Muscle of leg (tissue), 11 donors: ENCODE data around the gene MAPK8IP3. TPM values are rescaled to one million over a fixed set of nuclear protein-coding genes. Genes with fewer than 3 reads are reported as not detected.

Experiments
- DNase-seq: peaks from one replicate; pipeline ENCODE4 v3.0.0; 2013
- H3K27ac ChIP-seq: one replicate; pipeline ENCODE4 v1.5.1; 2013; ENCODE audit warnings: mild to moderate bottlenecking, low read length, control low read depth
- H3K27me3 ChIP-seq: one replicate; pipeline ENCODE4 v1.6.1; 2013; ENCODE audit warnings: low read length; ENCODE audit not compliant: control insufficient read depth, insufficient read depth
- H3K36me3 ChIP-seq: one replicate; pipeline ENCODE4 v1.6.1; 2013; ENCODE audit warnings: low read length; ENCODE audit not compliant: control insufficient read depth, insufficient read depth
- H3K4me1 ChIP-seq: one replicate; pipeline ENCODE4 v1.6.1; 2013; ENCODE audit warnings: low read length; ENCODE audit not compliant: control insufficient read depth, insufficient read depth
- H3K4me3 ChIP-seq: one replicate; pipeline ENCODE4 v1.5.1; 2013; ENCODE audit warnings: low read length, control low read depth
- H3K9me3 ChIP-seq: replicated peaks from 2 replicates; pipeline ENCODE4 v1.6.1; 2013; ENCODE audit warnings: low read depth, low read length; ENCODE audit not compliant: control insufficient read depth
- WGBS: methylation state at CpG from one replicate; pipeline ENCODE4 v1.1.5; 2013; ENCODE audit warnings: missing lambda C conversion rate; ENCODE audit not compliant: insufficient coverage; 5-methylcytosine and 5-hydroxymethylcytosine counted together
- polyA plus RNA-seq, 8 donors: library from polyadenylated mRNA; unstranded; fragments of 120-200 nt; gene quantifications; one replicate each; pipeline versions ENCODE4 v1.2.1 to v1.2.3, GENCODE V29; 2013; ENCODE audit warnings: inconsistent platforms in 1 of 8, low replicate concordance in 1 of 8; ENCODE audit not compliant: insufficient read length in 8 of 8, insufficient read depth in 1 of 8
- total RNA-seq: library from RNA; stranded (reverse); fragments of 120-200 nt; gene quantifications from one replicate; pipeline ENCODE4 v1.2.4, GENCODE V29; 2013

The MAPK8IP3 gene
- total and polyA plus RNA-seq, 9 donors = 35.6 to 64.3 (median 50.5) TPM

GRCh38 chr16:1780677-1781072 is 74.7 kb downstream of the MAPK8IP3 start:
- peaks cover 19% of the 10 kb centered on the region for H3K4me1 ChIP-seq
- H3K9me3 ChIP-seq = no peaks in the 10 kb centered on the region
- peaks cover 58% of the 10 kb centered on the region for H3K36me3 ChIP-seq
- H3K27me3 ChIP-seq = no peaks in the 10 kb centered on the region
- DNase-seq = no peak
- H3K27ac ChIP-seq = no peak overlapping the region
- no peak overlapping the region for H3K4me3 ChIP-seq
- 98% methylated on average over 4 of the region's 6 CpGs for WGBS

GRCh38 chr16:1781254-1781653 is 75.3 kb downstream of the MAPK8IP3 start:
- H3K4me1 ChIP-seq = peaks cover 19% of the 10 kb centered on the region
- H3K27ac ChIP-seq = no peak overlapping the region
- 78% methylated on average over 20 of the region's 20 CpGs for WGBS
- DNase-seq = no peak
- peak overlapping the region; percentile 71 for H3K4me3 ChIP-seq
- H3K27me3 ChIP-seq = no peaks in the 10 kb centered on the region
- peaks cover 58% of the 10 kb centered on the region for H3K36me3 ChIP-seq
- no peaks in the 10 kb centered on the region for H3K9me3 ChIP-seq

GRCh38 chr16:1781758-1782407 is 75.9 kb downstream of the MAPK8IP3 start:
- Histone ChIP-seq H3K27ac (peak overlapping the region; percentile 1), H3K27me3 (no peaks in the 10 kb centered on the region), H3K4me1 (peaks cover 19% of the 10 kb centered on the region), H3K4me3 (peak overlapping the region; percentile 71), H3K9me3 (no peaks in the 10 kb centered on the region), H3K36me3 (peaks cover 58% of the 10 kb centered on the region)
- WGBS = under 1% methylated on average over 64 of the region's 70 CpGs
- peak; percentile 28 for DNase-seq

GRCh38 chr16:1782408-1783264 is 76.6 kb downstream of the MAPK8IP3 start, which contains the start of the genes NUBP2 and SPSB3:
NUBP2 (plus strand) TSS chr16:1782960; CDS start chr16:1783021, 61 bp downstream.
SPSB3 (minus strand) TSS chr16:1782571; CDS start chr16:1781483, 1,088 bp downstream.
- Histone ChIP-seq H3K4me3 (peak within 1 kb of the TSS; percentile 77), H3K36me3 (peaks cover 59% of the 10 kb centered on the region), H3K27me3 (no peaks in the 10 kb centered on the region), H3K4me1 (peaks cover 19% of the 10 kb centered on the region), H3K9me3 (no peaks in the 10 kb centered on the region), H3K27ac (peak within 1 kb of the TSS; percentile 62)
- peak; percentile 100 for DNase-seq
- under 1% methylated on average over 96 of the region's 102 CpGs for WGBS

GRCh38 chr16:1784977-1785845 is 79.2 kb downstream of the MAPK8IP3 start:
- WGBS = 86% methylated on average over 16 of the region's 26 CpGs
- peaks cover 17% of the 10 kb centered on the region for H3K4me1 ChIP-seq
- H3K4me3 ChIP-seq = no peak overlapping the region
- no peak for DNase-seq
- peaks cover 58% of the 10 kb centered on the region for H3K36me3 ChIP-seq
- no peak overlapping the region for H3K27ac ChIP-seq
- H3K27me3 ChIP-seq = no peaks in the 10 kb centered on the region
- H3K9me3 ChIP-seq = no peaks in the 10 kb centered on the region

- no peaks in the 10 kb centered on the region for H3K9me3 ChIP-seq
- DNase-seq = no peak
- H3K27me3 ChIP-seq = no peaks in the 10 kb centered on the region
- peaks cover 57% of the 10 kb centered on the region for H3K36me3 ChIP-seq
- peaks cover 17% of the 10 kb centered on the region for H3K4me1 ChIP-seq
- WGBS = 87% methylated on average over 14 of the region's 14 CpGs
- no peak overlapping the region for H3K27ac ChIP-seq
- no peak overlapping the region for H3K4me3 ChIP-seq
Observed at GRCh38 chr16:1785846-1786170, 79.8 kb downstream of the MAPK8IP3 start.

GRCh38 chr16:1786242-1787055 is 80.5 kb downstream of the MAPK8IP3 start:
- Histone ChIP-seq H3K36me3 (peaks cover 60% of the 10 kb centered on the region), H3K9me3 (no peaks in the 10 kb centered on the region), H3K4me3 (no peak overlapping the region), H3K27me3 (no peaks in the 10 kb centered on the region), H3K4me1 (peaks cover 11% of the 10 kb centered on the region), H3K27ac (no peak overlapping the region)
- DNase-seq = no peak
- WGBS = 87% methylated on average over 51 of the region's 51 CpGs

- Histone ChIP-seq H3K4me3 (no peak overlapping the region), H3K36me3 (peaks cover 63% of the 10 kb centered on the region), H3K27me3 (no peaks in the 10 kb centered on the region), H3K4me1 (peaks cover 7% of the 10 kb centered on the region), H3K27ac (no peak overlapping the region), H3K9me3 (no peaks in the 10 kb centered on the region)
- no peak for DNase-seq
- 85% methylated on average over 6 of the region's 6 CpGs for WGBS
Observed at GRCh38 chr16:1787056-1787321, 81.0 kb downstream of the MAPK8IP3 start.

GRCh38 chr16:1787322-1788094 is 81.5 kb downstream of the MAPK8IP3 start:
- H3K36me3 ChIP-seq = peaks cover 63% of the 10 kb centered on the region
- peaks cover 7% of the 10 kb centered on the region for H3K4me1 ChIP-seq
- DNase-seq = no peak
- 91% methylated on average over 44 of the region's 44 CpGs for WGBS
- no peaks in the 10 kb centered on the region for H3K27me3 ChIP-seq
- no peak overlapping the region for H3K4me3 ChIP-seq
- H3K9me3 ChIP-seq = no peaks in the 10 kb centered on the region
- H3K27ac ChIP-seq = no peak overlapping the region
